Upper lobe of right lung (tissue), 1 donor: ENCODE measurements around the gene CACNB2. TPM values are rescaled to one million over a fixed set of nuclear protein-coding genes. Genes with fewer than 3 reads are reported as not detected.

Experiments used
- ATAC-seq: fragments of 200-7000 bp; cut with Tn5 transposase; one replicate; pipeline ENCODE4 v1.9.1; 2020; ENCODE audit warnings: mild to moderate bottlenecking, moderate library complexity
- DNase-seq: peaks from one replicate; pipeline ENCODE4 v3.0.0-alpha.2; 2020
- H3K27ac ChIP-seq: fragments of 200-600 bp; one replicate; pipeline ENCODE4 v1.8.0; 2022
- H3K27me3 ChIP-seq: fragments of 200-600 bp; one replicate; pipeline ENCODE4 v1.8.0; 2022; ENCODE audit warnings: mild to moderate bottlenecking
- H3K36me3 ChIP-seq: fragments of 200-600 bp; one replicate; pipeline ENCODE4 v1.8.0; 2022
- H3K4me1 ChIP-seq: fragments of 200-600 bp; one replicate; pipeline ENCODE4 v1.8.0; 2022
- H3K4me3 ChIP-seq: fragments of 200-600 bp; one replicate; pipeline ENCODE4 v1.8.0; 2022; ENCODE audit warnings: mild to moderate bottlenecking
- H3K9me3 ChIP-seq: fragments of 200-600 bp; one replicate; pipeline ENCODE4 v1.8.0; 2022
- CTCF ChIP-seq: fragments of 200-600 bp; IDR thresholded peaks from one replicate; pipeline ENCODE4 v1.8.0; 2022; ENCODE audit warnings: antibody characterized with exemption
- intact Hi-C: fragments of 100-400 bp; cut with DNase I; formaldehyde crosslinking; loops from one replicate; pipeline ENCODE4 v1.11.0; 2022
- total RNA-seq: library from RNA; stranded (reverse); fragmentation: NEBNext Ultra II Directional; extraction: Animal tissue kit (Norgen Biotek cat#: 25700); gene quantifications from one replicate; pipeline ENCODE4 v1.2.1, GENCODE V29; 2021
- donor health status: DM: no; HTN: yes; CAD: no; lungs with severe emphysema.

Gene CACNB2
- total RNA-seq, 1 donor from 2014 or later = 4.2 TPM

- no peaks in the 10 kb centered on the region for H3K4me1 ChIP-seq
- H3K27me3 ChIP-seq = no peaks in the 10 kb centered on the region
- no peak for TF ChIP-seq CTCF
- no peak for ATAC-seq
- no peak overlapping the region for H3K4me3 ChIP-seq
- H3K9me3 ChIP-seq = no peaks in the 10 kb centered on the region
- intact Hi-C loops = no loop called here
- DNase-seq = no peak
- H3K27ac ChIP-seq = no peak overlapping the region
- no peaks in the 10 kb centered on the region for H3K36me3 ChIP-seq
Measured at GRCh38 chr10:18528292-18528691, 388.1 kb downstream of the CACNB2 start.

GRCh38 chr10:18532881-18533535 is 392.8 kb downstream of the CACNB2 start:
- ATAC-seq = no peak
- no peak for DNase-seq
- no peaks in the 10 kb centered on the region for H3K9me3 ChIP-seq
- intact Hi-C loops = no loop called here
- H3K4me3 ChIP-seq = no peak overlapping the region
- H3K4me1 ChIP-seq = no peaks in the 10 kb centered on the region
- no peaks in the 10 kb centered on the region for H3K36me3 ChIP-seq
- H3K27me3 ChIP-seq = no peaks in the 10 kb centered on the region
- TF ChIP-seq CTCF = no peak
- no peak overlapping the region for H3K27ac ChIP-seq

- DNase-seq (no peak), ATAC-seq (no peak)
- Histone ChIP-seq H3K9me3 (no peaks in the 10 kb centered on the region), H3K4me1 (no peaks in the 10 kb centered on the region), H3K36me3 (peaks cover 1% of the 10 kb centered on the region), H3K27me3 (no peaks in the 10 kb centered on the region), H3K27ac (no peak overlapping the region), H3K4me3 (no peak overlapping the region)
- TF ChIP-seq CTCF = no peak
- intact Hi-C loops = no loop called here
Measured at GRCh38 chr10:18533896-18534295, 393.7 kb downstream of the CACNB2 start.

- no peaks in the 10 kb centered on the region for H3K4me1 ChIP-seq
- H3K27ac ChIP-seq = no peak overlapping the region
- no peak for ATAC-seq
- no peak for DNase-seq
- no peaks in the 10 kb centered on the region for H3K9me3 ChIP-seq
- no peak overlapping the region for H3K4me3 ChIP-seq
- H3K36me3 ChIP-seq = peaks cover 32% of the 10 kb centered on the region
- H3K27me3 ChIP-seq = no peaks in the 10 kb centered on the region
- intact Hi-C loops = no loop called here
- TF ChIP-seq CTCF = no peak
Measured at GRCh38 chr10:18539335-18539734, 399.1 kb downstream of the CACNB2 start.

- DNase-seq (no peak), ATAC-seq (no peak)
- Histone ChIP-seq H3K27me3 (no peaks in the 10 kb centered on the region), H3K27ac (no peak overlapping the region), H3K36me3 (peaks cover 34% of the 10 kb centered on the region), H3K9me3 (no peaks in the 10 kb centered on the region), H3K4me1 (no peaks in the 10 kb centered on the region), H3K4me3 (no peak overlapping the region)
- intact Hi-C loops = no loop called here
- no peak for TF ChIP-seq CTCF
Measured at GRCh38 chr10:18540195-18540594, 400.0 kb downstream of the CACNB2 start.

GRCh38 chr10:18542832-18543231 is 402.6 kb downstream of the CACNB2 start:
- Histone ChIP-seq H3K4me3 (no peak overlapping the region), H3K36me3 (peaks cover 44% of the 10 kb centered on the region)
- intact Hi-C loops = no loop called here

More at GRCh38 chr10:18542832-18543231, 402.6 kb downstream of the CACNB2 start:
- H3K27ac ChIP-seq = no peak overlapping the region
- H3K4me1 ChIP-seq = no peaks in the 10 kb centered on the region
- no peaks in the 10 kb centered on the region for H3K9me3 ChIP-seq
- ATAC-seq = no peak
- no peak for DNase-seq
- no peak for TF ChIP-seq CTCF
- no peaks in the 10 kb centered on the region for H3K27me3 ChIP-seq
